Nasal cavity respiratory epithelium epithelial cell of viscerocranial mucosa (primary cell): ENCODE measurements around the gene DOP1B. TPM values are rescaled to one million over a fixed set of nuclear protein-coding genes. Genes with fewer than 3 reads are reported as not detected.

Experiments
- total RNA-seq: library from RNA; depleted of rRNA; stranded (reverse); fragments of >200 nt; gene quantifications from 2 replicates; pipeline ENCODE4 v1.2.3, GENCODE V29; 2014

DOP1B gene
- total RNA-seq = 7.5 and 19.6 TPM in 2 replicates

GRCh38 chr21:36156815-36157670 is at the start of gene DOP1B:
Gene DOP1B (plus strand): TSS chr21:36156824. CDS start chr21:36164734, 7,910 bp downstream.

GRCh38 chr21:36134803-36135390 is 21.7 kb upstream of the DOP1B start, which contains the start of gene CBR3:
Gene CBR3 (plus strand): TSS chr21:36135079. CDS start chr21:36135193, 114 bp downstream.

Other genes starting within 250 kb of the DOP1B start
- gene SETD4, start 96.3 kb upstream of the DOP1B start, total RNA-seq = 17.8 and 21.5 TPM in 2 replicates
- gene CBR1, start 86.8 kb upstream of the DOP1B start, total RNA-seq = 69.7 and 142 TPM in 2 replicates
- gene CBR3, start 21.7 kb upstream of the DOP1B start, total RNA-seq = 0.34 and 0.50 TPM in 2 replicates
- 98.4 and 121 TPM in 2 replicates for gene MORC3, start 163.4 kb downstream of the DOP1B start, total RNA-seq
- 1.5 and 1.7 TPM in 2 replicates for gene CHAF1B, start 228.6 kb downstream of the DOP1B start, total RNA-seq